Measurements from ENCODE around the gene ACP3. TPM values are rescaled to one million over a fixed set of nuclear protein-coding genes. Genes with fewer than 3 reads are reported as not detected.
"Not testable (repeated sequence)": the region's sequence is repeated elsewhere in the genome, so short reads cannot be mapped to it uniquely, and the experiment has no call there.

Gene ACP3
- total RNA-seq, 1 experiment from 2014 or later: not detected

DNA sequence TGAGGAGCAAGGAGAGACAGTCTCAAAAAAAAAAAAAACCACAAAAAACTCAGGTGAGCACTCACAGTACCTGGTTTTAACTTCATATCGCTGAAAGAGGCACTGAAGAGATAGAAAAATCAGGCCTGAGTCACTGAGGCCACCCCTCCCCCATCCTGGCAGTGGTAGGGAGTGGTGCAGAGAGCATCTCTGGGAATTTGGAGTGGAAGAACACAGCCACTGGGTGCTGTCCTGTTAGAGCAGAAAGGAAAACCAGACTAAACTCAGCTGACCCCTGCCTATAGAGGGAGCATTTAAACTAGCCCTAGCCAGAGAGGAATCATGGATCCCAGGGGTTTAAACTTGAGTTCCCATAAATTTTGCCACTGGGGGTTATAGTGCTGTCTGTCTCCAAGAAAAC is 77.9 kb downstream of the ACP3 start:
- CTCF ChIA-PET: interaction anchor here (0.6 to 8.3 kb wide), 5 partner anchors 45 to 357 kb away, joined by 3 to 343 read pairs (median 4); no protein-coding TSS in a partner anchor
- intact Hi-C loops (cut with micrococcal nuclease): no loop called here
- H3K36me3 Mint-ChIP-seq (ENCODE audit: insufficient read depth, unreplicated experiment): no peaks in the 10 kb centered on the region
- POLR2A ChIA-PET: no interaction called here
- no peaks in the 10 kb centered on the region for H3K27me3 Mint-ChIP-seq (ENCODE audit: insufficient read depth, unreplicated experiment)
- BruUV-seq (replicated peaks): no TSS peak
- H3K4me1 Mint-ChIP-seq (ENCODE audit: insufficient read depth, unreplicated experiment): no peaks in the 10 kb centered on the region
- peaks cover 7% of the 10 kb centered on the region for H3K9me3 Mint-ChIP-seq (ENCODE audit: unreplicated experiment)
- H3K27ac Mint-ChIP-seq (ENCODE audit: low read depth, unreplicated experiment): no peak overlapping the region
- H3K4me3 Mint-ChIP-seq (ENCODE audit: unreplicated experiment): no peak overlapping the region
- TF ChIP-seq, protein P1, sequence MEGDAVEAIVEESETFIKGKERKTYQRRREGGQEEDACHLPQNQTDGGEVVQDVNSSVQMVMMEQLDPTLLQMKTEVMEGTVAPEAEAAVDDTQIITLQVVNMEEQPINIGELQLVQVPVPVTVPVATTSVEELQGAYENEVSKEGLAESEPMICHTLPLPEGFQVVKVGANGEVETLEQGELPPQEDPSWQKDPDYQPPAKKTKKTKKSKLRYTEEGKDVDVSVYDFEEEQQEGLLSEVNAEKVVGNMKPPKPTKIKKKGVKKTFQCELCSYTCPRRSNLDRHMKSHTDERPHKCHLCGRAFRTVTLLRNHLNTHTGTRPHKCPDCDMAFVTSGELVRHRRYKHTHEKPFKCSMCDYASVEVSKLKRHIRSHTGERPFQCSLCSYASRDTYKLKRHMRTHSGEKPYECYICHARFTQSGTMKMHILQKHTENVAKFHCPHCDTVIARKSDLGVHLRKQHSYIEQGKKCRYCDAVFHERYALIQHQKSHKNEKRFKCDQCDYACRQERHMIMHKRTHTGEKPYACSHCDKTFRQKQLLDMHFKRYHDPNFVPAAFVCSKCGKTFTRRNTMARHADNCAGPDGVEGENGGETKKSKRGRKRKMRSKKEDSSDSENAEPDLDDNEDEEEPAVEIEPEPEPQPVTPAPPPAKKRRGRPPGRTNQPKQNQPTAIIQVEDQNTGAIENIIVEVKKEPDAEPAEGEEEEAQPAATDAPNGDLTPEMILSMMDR (IDR thresholded peaks at IDR 0.05; ENCODE audit: unreplicated experiment): no peak
- DNase-seq (ENCODE audit: unreplicated experiment): no peak

DNA sequence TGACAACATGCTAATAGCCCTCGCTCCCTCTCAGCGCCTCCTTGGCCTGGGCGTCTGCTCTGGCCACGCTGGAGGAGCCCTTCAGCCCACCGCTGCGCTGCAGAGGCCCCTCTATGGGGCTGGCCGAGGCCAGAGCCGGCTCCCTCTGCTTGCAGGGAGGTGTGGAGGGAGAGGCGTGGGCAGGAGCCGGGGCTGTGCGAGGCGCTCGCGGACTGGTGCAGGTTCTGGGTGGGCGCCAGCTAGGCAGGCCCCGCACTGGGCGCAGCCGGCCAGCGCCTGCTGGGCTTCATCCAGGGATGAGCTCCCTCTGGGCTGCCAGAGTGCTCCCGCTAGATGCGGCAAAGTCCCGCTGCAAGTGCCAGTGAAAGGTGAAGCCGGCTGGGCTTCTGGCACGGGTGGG is 79.0 kb downstream of the ACP3 start:
- no peak for DNase-seq (ENCODE audit: unreplicated experiment)
- BruUV-seq (replicated peaks): no TSS peak
- ChIA-PET CTCF (interaction anchor here (0.6 to 8.3 kb wide), 4 partner anchors 33 to 358 kb away, joined by 3 to 343 read pairs (median 4); no protein-coding TSS in a partner anchor), POLR2A (interaction anchor here (0.6 to 0.7 kb wide), 2 partner anchors 57 to 1327 kb away, joined by 3 read pairs; no protein-coding TSS in a partner anchor)
- peaks cover 7% of the 10 kb centered on the region for H3K9me3 Mint-ChIP-seq (ENCODE audit: unreplicated experiment)
- intact Hi-C loops (cut with micrococcal nuclease): no loop called here
- H3K27ac Mint-ChIP-seq (ENCODE audit: low read depth, unreplicated experiment): no peak overlapping the region
- no peak overlapping the region for H3K4me3 Mint-ChIP-seq (ENCODE audit: unreplicated experiment)
- no peaks in the 10 kb centered on the region for H3K27me3 Mint-ChIP-seq (ENCODE audit: insufficient read depth, unreplicated experiment)
- no peaks in the 10 kb centered on the region for H3K36me3 Mint-ChIP-seq (ENCODE audit: insufficient read depth, unreplicated experiment)
- TF ChIP-seq, protein P1 (IDR thresholded peaks at IDR 0.05; ENCODE audit: unreplicated experiment): no peak
- H3K4me1 Mint-ChIP-seq (ENCODE audit: insufficient read depth, unreplicated experiment): no peaks in the 10 kb centered on the region

DNA sequence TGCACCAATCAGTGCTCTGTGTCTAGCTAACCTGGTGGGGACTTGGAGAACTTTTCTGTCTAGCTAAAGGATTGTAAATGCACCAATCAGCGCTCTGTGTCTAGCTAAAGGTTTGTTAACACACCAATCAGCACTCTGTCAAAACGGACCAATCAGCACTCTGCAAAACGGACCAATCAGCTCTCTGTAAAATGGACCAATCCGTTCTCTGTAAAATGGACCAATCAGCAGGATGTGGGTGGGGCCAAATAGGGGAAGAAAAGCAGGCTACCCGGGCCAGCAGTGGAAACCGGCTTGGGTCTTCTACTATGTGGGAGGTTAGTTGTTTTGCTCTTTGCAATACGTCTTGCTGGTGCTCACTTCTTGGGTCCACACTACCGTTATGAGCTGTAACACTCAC is 79.6 kb downstream of the ACP3 start:
- H3K4me1 Mint-ChIP-seq (ENCODE audit: insufficient read depth, unreplicated experiment); BruUV-seq (replicated peaks); DNase-seq (ENCODE audit: unreplicated experiment); intact Hi-C loops (cut with micrococcal nuclease); H3K36me3 Mint-ChIP-seq (ENCODE audit: insufficient read depth, unreplicated experiment); H3K9me3 Mint-ChIP-seq (ENCODE audit: unreplicated experiment); H3K4me3 Mint-ChIP-seq (ENCODE audit: unreplicated experiment); H3K27ac Mint-ChIP-seq (ENCODE audit: low read depth, unreplicated experiment); H3K27me3 Mint-ChIP-seq (ENCODE audit: insufficient read depth, unreplicated experiment): not testable (repeated sequence)
- ChIA-PET CTCF (interaction anchor here (0.7 to 8.3 kb wide), 8 partner anchors 13 to 359 kb away, joined by 3 to 343 read pairs (median 4); no protein-coding TSS in a partner anchor), POLR2A (interaction anchor here (0.6 kb wide), 1 partner anchor 58 kb away, joined by 3 read pairs; no protein-coding TSS in a partner anchor)

DNA sequence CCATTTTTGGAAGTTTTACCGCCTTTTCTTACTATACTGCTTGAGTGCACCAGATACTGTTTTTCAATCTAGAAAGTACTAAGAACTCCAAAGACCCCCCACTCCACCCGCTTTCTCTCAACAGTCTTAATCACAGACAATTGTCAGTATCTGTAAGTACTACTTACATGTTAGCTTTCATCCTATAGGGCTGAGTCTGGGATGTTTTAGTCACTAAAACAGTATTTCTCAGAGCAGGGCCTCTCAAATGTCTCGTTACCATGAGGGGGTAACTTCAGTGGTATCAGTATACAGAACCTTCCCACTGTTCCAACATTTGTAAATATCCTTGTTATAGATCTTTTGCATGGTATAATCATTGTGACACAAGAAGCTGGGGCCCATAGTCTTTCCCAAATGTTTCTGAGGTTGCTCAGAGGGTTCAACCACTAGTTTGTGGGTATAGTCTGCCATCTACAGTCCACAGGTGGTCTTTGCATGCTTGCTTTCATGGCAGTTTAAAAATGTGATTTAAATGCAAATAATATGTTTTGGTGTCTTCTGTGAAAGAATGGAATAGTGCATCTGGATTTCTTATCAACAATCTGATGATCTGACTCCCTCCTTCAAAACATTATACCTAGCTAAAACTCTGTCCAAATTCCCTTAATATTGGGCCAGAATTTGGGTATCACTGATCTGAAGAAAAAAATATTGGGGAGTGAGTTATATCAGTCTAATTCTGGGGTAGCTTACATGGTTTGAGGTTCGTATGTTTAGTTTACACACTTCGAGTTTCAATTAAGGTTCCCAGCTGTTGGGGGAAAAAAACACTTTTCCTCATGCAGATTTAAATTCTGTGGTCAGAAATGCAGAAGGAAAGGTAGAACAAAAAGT is 82.1 kb downstream of the ACP3 start:
- DNase-seq (ENCODE audit: unreplicated experiment): peak; percentile 66
- TF ChIP-seq, protein P1 (IDR thresholded peaks at IDR 0.05; ENCODE audit: unreplicated experiment): peak; percentile 88
- Mint-ChIP-seq H3K36me3 (ENCODE audit: insufficient read depth, unreplicated experiment) (no peaks in the 10 kb centered on the region), H3K9me3 (ENCODE audit: unreplicated experiment) (peaks cover 7% of the 10 kb centered on the region), H3K4me3 (ENCODE audit: unreplicated experiment) (no peak overlapping the region), H3K27me3 (ENCODE audit: insufficient read depth, unreplicated experiment) (no peaks in the 10 kb centered on the region), H3K27ac (ENCODE audit: low read depth, unreplicated experiment) (no peak overlapping the region), H3K4me1 (ENCODE audit: insufficient read depth, unreplicated experiment) (no peaks in the 10 kb centered on the region)
- POLR2A ChIA-PET: interaction anchor here (0.9 to 1.2 kb wide), 2 partner anchors 31 to 46 kb away, joined by 4 read pairs; no protein-coding TSS in a partner anchor
- no TSS peak for BruUV-seq (replicated peaks)
- CTCF ChIA-PET: interaction anchor here (0.6 to 8.3 kb wide), 45 partner anchors 9 to 698 kb away, joined by 3 to 343 read pairs (median 4); no protein-coding TSS in a partner anchor
- intact Hi-C loops (cut with micrococcal nuclease): loop anchor here (1.0 to 2.0 kb wide), 5 partner anchors 47 to 604 kb away; no protein-coding TSS in a partner anchor

All from MCF 10A (cell line).